Measurements from ENCODE around the gene PCCA.
"Not testable (repeated sequence)": the region's sequence is repeated elsewhere in the genome, so short reads cannot be mapped to it uniquely, and the experiment has no call there.

The PCCA gene

DNA sequence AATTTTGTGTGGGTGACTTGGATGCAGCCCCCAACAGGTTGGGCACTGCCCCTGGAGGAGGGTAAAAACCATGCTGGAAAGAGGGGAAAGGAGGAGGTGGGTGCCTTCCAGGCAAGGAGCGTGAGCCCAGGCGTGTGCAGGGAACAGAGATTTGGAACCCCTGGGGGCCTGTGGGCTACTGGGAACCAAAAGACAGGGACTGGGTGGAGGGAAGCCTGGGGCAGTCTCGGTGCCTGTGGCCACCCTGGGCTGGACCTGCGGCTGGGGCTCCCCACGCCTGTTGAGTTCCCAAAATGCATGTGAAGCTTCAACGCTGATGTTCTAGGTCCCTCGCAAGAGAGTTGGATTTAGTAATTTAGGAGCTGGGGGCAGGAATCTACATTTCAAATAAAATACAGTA lies 474.9 kb downstream of the PCCA start:
- no peak overlapping the region for H3K27ac ChIP-seq
- TF ChIP-seq, protein P1, sequence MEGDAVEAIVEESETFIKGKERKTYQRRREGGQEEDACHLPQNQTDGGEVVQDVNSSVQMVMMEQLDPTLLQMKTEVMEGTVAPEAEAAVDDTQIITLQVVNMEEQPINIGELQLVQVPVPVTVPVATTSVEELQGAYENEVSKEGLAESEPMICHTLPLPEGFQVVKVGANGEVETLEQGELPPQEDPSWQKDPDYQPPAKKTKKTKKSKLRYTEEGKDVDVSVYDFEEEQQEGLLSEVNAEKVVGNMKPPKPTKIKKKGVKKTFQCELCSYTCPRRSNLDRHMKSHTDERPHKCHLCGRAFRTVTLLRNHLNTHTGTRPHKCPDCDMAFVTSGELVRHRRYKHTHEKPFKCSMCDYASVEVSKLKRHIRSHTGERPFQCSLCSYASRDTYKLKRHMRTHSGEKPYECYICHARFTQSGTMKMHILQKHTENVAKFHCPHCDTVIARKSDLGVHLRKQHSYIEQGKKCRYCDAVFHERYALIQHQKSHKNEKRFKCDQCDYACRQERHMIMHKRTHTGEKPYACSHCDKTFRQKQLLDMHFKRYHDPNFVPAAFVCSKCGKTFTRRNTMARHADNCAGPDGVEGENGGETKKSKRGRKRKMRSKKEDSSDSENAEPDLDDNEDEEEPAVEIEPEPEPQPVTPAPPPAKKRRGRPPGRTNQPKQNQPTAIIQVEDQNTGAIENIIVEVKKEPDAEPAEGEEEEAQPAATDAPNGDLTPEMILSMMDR (conservative IDR thresholded peaks at IDR 0.05): no peak
- no peak for TF ChIP-seq ZFX (IDR thresholded peaks at IDR 0.05)

DNA sequence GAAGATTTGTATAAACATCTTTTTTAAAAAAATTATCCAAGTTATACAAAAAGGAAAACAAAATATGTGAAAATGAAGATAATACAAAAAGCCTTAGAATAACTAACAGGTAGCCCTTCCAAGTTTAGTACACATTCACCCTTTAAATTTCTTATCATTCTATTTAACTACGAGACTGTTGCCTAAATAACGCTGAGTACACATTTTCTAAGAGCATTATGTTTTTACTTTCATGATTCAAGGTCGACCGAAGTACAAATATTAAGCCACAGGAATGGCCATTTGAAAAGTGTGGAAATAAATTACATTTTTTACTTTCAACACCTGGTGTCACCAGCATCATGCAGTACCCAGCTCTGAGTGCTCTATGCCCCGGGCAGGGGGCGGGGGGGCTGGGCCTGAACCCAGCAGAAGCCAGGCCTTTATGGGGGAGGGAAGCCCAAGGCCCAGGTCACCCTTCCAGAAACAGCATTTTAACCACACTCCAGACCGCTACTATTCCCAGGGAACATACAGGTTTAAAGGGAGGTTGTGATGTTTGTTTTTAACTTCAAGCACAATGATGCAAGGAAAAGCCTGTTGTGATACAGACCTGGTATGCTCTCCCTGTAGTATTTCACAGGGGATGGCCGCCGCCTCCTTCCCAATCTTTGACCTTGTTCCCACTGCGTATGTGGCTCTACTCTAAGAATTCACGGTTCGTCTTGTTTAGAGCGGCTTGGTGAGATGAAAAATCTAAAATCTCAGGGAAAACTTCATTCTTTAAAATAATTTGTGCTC lies 475.7 kb downstream of the PCCA start:
- no peak overlapping the region for H3K27ac ChIP-seq
- TF ChIP-seq, protein P1 (conservative IDR thresholded peaks at IDR 0.05): no peak
- no peak for TF ChIP-seq ZFX (IDR thresholded peaks at IDR 0.05)

DNA sequence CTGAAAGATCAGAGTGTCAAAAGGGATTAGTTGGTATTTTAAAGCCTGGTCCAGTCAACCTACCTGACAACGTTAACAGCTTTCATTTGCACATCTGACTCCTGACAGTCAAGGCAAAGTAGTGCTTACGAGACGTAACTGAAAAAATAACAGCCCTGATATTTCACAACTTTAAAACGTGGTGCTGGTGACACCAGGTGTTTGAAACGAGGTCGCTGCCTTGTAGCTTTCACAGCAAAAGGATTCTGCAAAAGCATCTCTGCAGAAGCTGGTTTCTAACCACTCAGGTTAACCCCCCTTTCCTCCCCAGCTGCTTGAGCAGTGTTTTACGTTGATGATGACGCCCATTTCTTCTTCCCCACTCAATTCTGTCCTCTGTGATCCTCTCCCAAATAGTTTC lies 476.4 kb downstream of the PCCA start:
- H3K27ac ChIP-seq: no peak overlapping the region
- no peak for TF ChIP-seq ZFX (IDR thresholded peaks at IDR 0.05)
- TF ChIP-seq, protein P1 (conservative IDR thresholded peaks at IDR 0.05): no peak

DNA sequence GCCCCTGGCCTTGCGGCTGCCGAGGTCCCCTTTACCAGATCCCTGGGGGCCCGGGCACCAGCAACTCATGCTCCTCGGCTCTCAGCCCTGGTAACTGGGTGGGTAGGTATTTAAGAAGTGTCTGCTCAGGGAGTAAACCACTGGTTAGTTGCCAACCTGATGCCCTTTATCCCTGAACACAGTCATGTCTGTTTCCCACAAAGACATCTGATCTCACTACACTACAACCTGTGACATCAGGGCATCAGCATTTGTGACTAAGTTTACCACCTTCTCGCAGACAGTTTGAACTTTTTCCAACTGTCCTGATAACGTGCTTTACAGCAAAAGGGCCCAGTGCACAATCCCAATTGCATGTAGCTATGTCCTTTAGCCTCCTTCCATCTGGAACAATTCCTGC lies 477.6 kb downstream of the PCCA start:
- TF ChIP-seq ZFX (IDR thresholded peaks at IDR 0.05): no peak
- TF ChIP-seq, protein P1 (conservative IDR thresholded peaks at IDR 0.05): no peak
- no peak overlapping the region for H3K27ac ChIP-seq

DNA sequence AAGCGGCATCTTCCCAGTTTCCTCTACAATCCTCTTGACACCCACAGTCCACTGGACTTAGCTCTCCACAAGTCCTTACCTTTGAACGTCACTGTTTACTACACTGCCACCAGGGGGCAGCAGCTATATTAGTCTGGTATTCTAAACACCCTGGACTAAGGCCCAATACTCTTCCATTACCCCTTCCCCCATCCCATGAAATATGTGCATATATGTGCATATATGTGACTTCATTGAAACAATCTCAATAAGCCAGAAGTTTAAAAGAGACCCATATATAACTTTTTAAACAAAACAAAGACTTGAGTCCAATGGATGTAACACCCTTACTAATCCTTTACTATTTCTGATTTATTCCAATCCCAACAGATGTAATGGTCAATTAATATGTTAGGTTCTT lies 484.2 kb downstream of the PCCA start:
- no peak for TF ChIP-seq ZFX (IDR thresholded peaks at IDR 0.05)
- TF ChIP-seq, protein P1 (conservative IDR thresholded peaks at IDR 0.05): peak; percentile 83
- H3K27ac ChIP-seq: no peak overlapping the region

DNA sequence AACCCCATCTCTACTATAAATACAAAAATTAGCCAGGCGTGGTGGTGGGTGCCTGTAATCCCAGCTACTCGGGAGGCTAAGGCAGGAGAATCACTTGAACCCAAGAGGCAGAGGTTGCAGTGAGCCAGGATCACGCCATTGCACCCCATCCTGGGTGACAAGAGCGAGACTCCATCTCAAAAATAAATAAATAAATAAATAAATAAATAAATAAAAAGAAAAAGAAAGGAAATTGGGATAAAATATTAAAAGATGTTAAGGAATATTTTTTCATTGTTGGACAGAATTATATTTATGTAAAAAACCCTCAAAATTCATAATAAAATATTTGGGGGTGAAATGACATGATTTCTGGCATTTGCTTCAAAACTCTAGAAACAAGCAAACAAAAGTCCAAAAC lies 488.3 kb downstream of the PCCA start:
- not testable (repeated sequence) for H3K27ac ChIP-seq
